H1 (cell line): ENCODE measurements around the gene MRPL22. TPM values are rescaled to one million over a fixed set of nuclear protein-coding genes. Genes with fewer than 3 reads are reported as not detected.
A peak's percentile ranks its signal among the peaks of the same experiment; 100 is the strongest.
"Not testable (repeated sequence)": the region's sequence is repeated elsewhere in the genome, so short reads cannot be mapped to it uniquely, and the experiment has no call there.

Source experiments
- CTCF ChIA-PET: fragments of 300-600 bp; sonication (Branson Sonifier 250); formaldehyde crosslinking; loops from one replicate; lab custom pipeline; 2021; ENCODE audit not compliant: partially characterized antibody; lab: Charles Lee
- POLR2A ChIA-PET: fragments of 300-600 bp; sonication (Branson Sonifier 250); formaldehyde crosslinking; loops from one replicate; lab custom pipeline; 2021; ENCODE audit warnings: inconsistent platforms; ENCODE audit not compliant: partially characterized antibody; lab: Charles Lee
- DNase-seq, 2 experiments: peaks; one replicate each; pipeline versions ENCODE4 v3.0.0 to v3.0.0-alpha.2; 2010 to 2022; ENCODE audit warnings: low spot score in 2 of 2, low read depth in 1 of 2, mixed read lengths in 1 of 2
- FAIRE-seq: peaks from 2 replicates; lab custom pipeline; 2011; peaks lifted over from hg19 to GRCh38; lab: Jason Lieb, UNC
- H2AFZ ChIP-seq: 2 replicates; pipeline ENCODE4 v1.8.1; 2012; ENCODE audit warnings: low read length, inconsistent platforms
- H2AK5ac ChIP-seq: 2 replicates; pipeline ENCODE4 v1.6.1; 2013; ENCODE audit warnings: low read depth, low read length
- H2BK120ac ChIP-seq: replicated peaks from 2 replicates; pipeline ENCODE3; 2013; ENCODE audit warnings: low read depth, low read length, inconsistent platforms
- H2BK12ac ChIP-seq: 2 replicates; pipeline ENCODE4 v1.6.1; 2013; ENCODE audit warnings: low read depth, low read length
- H2BK15ac ChIP-seq: 2 replicates; pipeline ENCODE4 v1.6.1; 2013; ENCODE audit warnings: low read length
- H2BK20ac ChIP-seq: 2 replicates; pipeline ENCODE4 v1.6.1; 2013; ENCODE audit warnings: low read length
- H2BK5ac ChIP-seq: 2 replicates; pipeline ENCODE4 v1.6.1; 2013; ENCODE audit warnings: low read depth, low read length
- H3K14ac ChIP-seq: 2 replicates; pipeline ENCODE4 v1.6.1; 2013; ENCODE audit warnings: inconsistent platforms; ENCODE audit not compliant: insufficient read length
- H3K18ac ChIP-seq: 2 replicates; pipeline ENCODE4 v1.6.1; 2013; ENCODE audit warnings: low read length; ENCODE audit errors: extremely low read depth
- H3K23ac ChIP-seq: 2 replicates; pipeline ENCODE4 v1.6.1; 2013; ENCODE audit warnings: inconsistent platforms; ENCODE audit not compliant: insufficient read length
- H3K23me2 ChIP-seq: 2 replicates; pipeline ENCODE4 v1.6.1; 2013; ENCODE audit warnings: low read depth, low read length
- H3K27ac ChIP-seq: 2 replicates; pipeline ENCODE4 v1.6.1; 2011; ENCODE audit warnings: low read depth, low read length, inconsistent platforms
- H3K27me3 ChIP-seq, 4 experiments: replicated peaks in 1 of 4; 1 replicate in 1 of 4; 2 replicates in 3 of 4; pipeline versions ENCODE4 v1.6.1 to v1.8.1; 2011 to 2013; ENCODE audit warnings: low read length in 3 of 4, mild to moderate bottlenecking in 3 of 4, inconsistent platforms in 2 of 4, mixed read lengths in 2 of 4, moderate library complexity in 1 of 4; ENCODE audit not compliant: control insufficient read depth in 3 of 4, insufficient read depth in 3 of 4; ENCODE audit errors: extremely low read depth in 1 of 4
- H3K36me3 ChIP-seq, 4 experiments: 2 replicates each; pipeline versions ENCODE4 v1.6.1 to v1.8.1; 2011 to 2013; ENCODE audit warnings: mild to moderate bottlenecking in 4 of 4, low read length in 3 of 4, moderate library complexity in 2 of 4, control low read depth in 1 of 4, inconsistent platforms in 1 of 4; ENCODE audit not compliant: insufficient read depth in 4 of 4, control insufficient read depth in 2 of 4
- H3K4ac ChIP-seq: replicated peaks from 2 replicates; pipeline ENCODE3; 2013; ENCODE audit warnings: low read length, low read depth, mixed read lengths, inconsistent platforms; ENCODE audit not compliant: insufficient read length
- H3K4me1 ChIP-seq, 4 experiments: replicated peaks in 1 of 4; 1 replicate in 1 of 4; 2 replicates in 3 of 4; pipeline versions ENCODE4 v1.6.1 to v1.8.1; 2011 to 2013; ENCODE audit warnings: low read length in 3 of 4, inconsistent platforms in 2 of 4, mixed read lengths in 1 of 4; ENCODE audit not compliant: insufficient read depth in 4 of 4, control insufficient read depth in 3 of 4
- H3K4me2 ChIP-seq, 2 experiments: 2 replicates each; pipeline versions ENCODE4 v1.6.1 to v1.8.1; 2011 to 2013; ENCODE audit warnings: low read depth in 2 of 2, low read length in 2 of 2, control low read depth in 1 of 2, inconsistent platforms in 1 of 2, mild to moderate bottlenecking in 1 of 2; ENCODE audit not compliant: insufficient read depth in 1 of 2
- H3K4me3 ChIP-seq, 4 experiments: fragments of 200-600, 300-600 bp in 1 of 4; sonication (generic), shearing (Covaris generic), sonication (Bioruptor Twin) in 1 of 4; 2 replicates each; pipeline versions ENCODE4 v1.5.1 to v1.8.1; 2011 to 2016; ENCODE audit warnings: low read length in 4 of 4, low read depth in 3 of 4, control low read depth in 2 of 4, inconsistent platforms in 2 of 4, mild to moderate bottlenecking in 2 of 4, mixed read lengths in 1 of 4, moderate library complexity in 1 of 4; ENCODE audit not compliant: insufficient read depth in 2 of 4; ENCODE audit errors: extremely low read depth in 1 of 4
- H3K56ac ChIP-seq: replicated peaks from 2 replicates; pipeline ENCODE3; 2013; ENCODE audit warnings: low read depth, mild to moderate bottlenecking, mixed read lengths, low read length, inconsistent platforms; ENCODE audit not compliant: insufficient read length
- H3K79me1 ChIP-seq: 2 replicates; pipeline ENCODE4 v1.6.1; 2013; ENCODE audit warnings: low read depth, low read length, control low read depth
- H3K79me2 ChIP-seq, 2 experiments: 2 replicates each; pipeline versions ENCODE4 v1.6.1 to v1.8.1; 2012 to 2013; ENCODE audit warnings: low read length in 2 of 2, mild to moderate bottlenecking in 2 of 2, inconsistent platforms in 1 of 2; ENCODE audit not compliant: insufficient read depth in 2 of 2, control insufficient read depth in 1 of 2
- H3K9ac ChIP-seq, 4 experiments: replicated peaks in 1 of 4; 1 replicate in 1 of 4; 2 replicates in 3 of 4; pipeline versions ENCODE4 v1.6.1 to v1.8.1; 2011 to 2013; ENCODE audit warnings: low read depth in 3 of 4, low read length in 3 of 4, control low read depth in 2 of 4, mild to moderate bottlenecking in 2 of 4, moderate library complexity in 2 of 4, inconsistent platforms in 1 of 4; ENCODE audit errors: extremely low read depth in 1 of 4
- H3K9me3 ChIP-seq, 2 experiments: 2 replicates each; pipeline versions ENCODE4 v1.6.1 to v1.8.1; 2012 to 2013; ENCODE audit warnings: mild to moderate bottlenecking in 2 of 2, moderate library complexity in 2 of 2, control low read depth in 1 of 2, inconsistent platforms in 1 of 2, low read depth in 1 of 2, low read length in 1 of 2, mixed read lengths in 1 of 2; ENCODE audit not compliant: insufficient read depth in 2 of 2
- H4K20me1 ChIP-seq, 2 experiments: replicated peaks in 1 of 2; 2 replicates each; pipeline versions ENCODE3 to v1.8.1; 2011 to 2013; ENCODE audit warnings: inconsistent platforms in 2 of 2, low read length in 2 of 2, mild to moderate bottlenecking in 1 of 2; ENCODE audit not compliant: insufficient read depth in 2 of 2, control insufficient read depth in 1 of 2
- H4K5ac ChIP-seq: 2 replicates; pipeline ENCODE4 v1.6.1; 2013; ENCODE audit warnings: low read length, low read depth, mixed read lengths, inconsistent platforms; ENCODE audit not compliant: insufficient read length
- H4K8ac ChIP-seq: 2 replicates; pipeline ENCODE4 v1.8.0; 2013; ENCODE audit warnings: mild to moderate bottlenecking, moderate library complexity, low read length, inconsistent platforms; ENCODE audit not compliant: insufficient read depth; ENCODE audit errors: extremely low read depth
- H4K91ac ChIP-seq: replicated peaks from 2 replicates; pipeline ENCODE3; 2013; ENCODE audit warnings: low read length, mixed read lengths, inconsistent platforms; ENCODE audit not compliant: insufficient read length
- EGR1 ChIP-seq: IDR thresholded peaks from 2 replicates; pipeline ENCODE4 v1.6.1; 2011; ENCODE audit warnings: low read depth, low read length, borderline replicate concordance
- RNF2 ChIP-seq: fragments of 200-900, 300-1000 bp; sonication (generic); IDR thresholded peaks from 2 replicates; pipeline ENCODE4 v1.7.1; 2016; ENCODE audit warnings: borderline replicate concordance, low read depth, mild to moderate bottlenecking, antibody characterized with exemption, low read length; ENCODE audit not compliant: poor library complexity, severe bottlenecking; ENCODE audit errors: missing control alignments
- TAF1 ChIP-seq: IDR thresholded peaks from 2 replicates; pipeline ENCODE4 v1.6.1; 2011; ENCODE audit warnings: mild to moderate bottlenecking, low read depth, low read length
- TAF7 ChIP-seq: optimal IDR thresholded peaks from 2 replicates; pipeline ENCODE3; 2011; ENCODE audit warnings: low read depth, mild to moderate bottlenecking, inconsistent platforms, low read length, moderate library complexity, borderline replicate concordance
- WGBS, 2 experiments: shearing (Covaris generic) in 1 of 2; methylation state at CpG; one replicate each; pipeline versions ENCODE4 v1.1.6 to v1.1.7; 2013 to 2015; ENCODE audit warnings: low lambda C conversion rate in 2 of 2, mixed read lengths in 2 of 2, inconsistent platforms in 1 of 2, low coverage in 1 of 2, missing lambda C conversion rate in 1 of 2; ENCODE audit not compliant: insufficient replicate concordance in 2 of 2, insufficient coverage in 1 of 2, insufficient read length in 1 of 2; ENCODE audit errors: extremely low coverage in 1 of 2, missing lambda C conversion rate in 1 of 2; 5-methylcytosine and 5-hydroxymethylcytosine counted together
- polyA plus RNA-seq, 7 experiments: library from polyadenylated mRNA; depleted of rRNA in 3 of 7; stranded (reverse) in 5 of 7; unstranded in 2 of 7; fragments of >200 nt in 5 of 7; fragments of 200-250 nt in 2 of 7; gene quantifications; 1 replicate in 5 of 7; 2 replicates in 1 of 7; 4 replicates in 1 of 7; pipeline versions ENCODE4 v1.2.1 to v1.2.3, GENCODE V29; 2011 to 2013; ENCODE audit warnings: missing spikeins in 2 of 7, mixed read lengths in 2 of 7
- total RNA-seq: library from RNA; stranded (reverse); fragmentation: NEBNext Ultra II Directional; extraction: Animal tissue kit (Norgen Biotek cat#: 25700); gene quantifications from 2 replicates; pipeline ENCODE4 v1.2.1, GENCODE V29; 2021
- TF ChIP-seq, protein P1 (sequence below): IDR thresholded peaks from 2 replicates; pipeline ENCODE4 v1.6.1; 2012; ENCODE audit warnings: low read length, inconsistent platforms

Gene MRPL22
- total and polyA plus RNA-seq, 2 of the 8 experiments (the other 6 are each of a cell fraction or from before 2014, with no cell fraction given): 46.8 to 65.6 TPM

DNA sequence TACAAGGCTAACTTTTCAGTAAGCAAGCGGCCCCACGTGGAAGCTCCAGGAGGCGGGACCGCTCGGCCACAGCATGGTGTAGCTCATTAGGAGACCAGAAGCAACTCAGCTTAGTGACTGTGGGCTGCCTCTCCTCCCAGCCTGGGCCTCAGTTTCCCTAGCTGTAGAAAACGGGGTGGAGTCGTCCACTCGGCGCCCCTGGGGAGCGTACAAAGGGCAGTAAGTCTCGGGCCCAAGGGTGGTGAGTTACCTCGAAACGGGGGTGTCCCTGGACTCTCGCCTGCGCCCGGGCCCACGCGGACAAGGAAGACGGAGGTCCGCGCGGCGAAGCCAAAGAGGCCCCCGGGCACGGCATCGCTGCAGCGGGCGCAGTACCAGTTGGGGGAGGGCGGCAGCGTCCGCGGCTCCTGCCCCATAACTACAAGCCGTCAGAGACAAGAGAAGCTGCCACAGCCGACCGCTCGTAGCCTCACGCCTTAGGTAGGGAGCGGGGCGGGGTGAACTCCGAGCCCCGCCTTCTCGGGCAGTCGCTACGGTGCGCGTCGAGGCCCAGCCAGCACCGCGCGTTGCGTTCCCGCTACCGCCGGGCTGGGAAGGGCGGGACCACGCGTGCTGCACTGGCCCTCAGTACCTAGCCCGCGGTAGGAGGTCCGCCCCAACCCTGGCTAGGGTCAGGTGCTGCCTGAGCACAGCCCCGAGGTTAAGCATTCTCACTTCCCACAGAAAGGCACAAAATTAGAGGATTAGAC lies 3.0 kb upstream of the MRPL22 start, which contains the start of gene GEMIN5 (continued):
- TF ChIP-seq, protein P1, sequence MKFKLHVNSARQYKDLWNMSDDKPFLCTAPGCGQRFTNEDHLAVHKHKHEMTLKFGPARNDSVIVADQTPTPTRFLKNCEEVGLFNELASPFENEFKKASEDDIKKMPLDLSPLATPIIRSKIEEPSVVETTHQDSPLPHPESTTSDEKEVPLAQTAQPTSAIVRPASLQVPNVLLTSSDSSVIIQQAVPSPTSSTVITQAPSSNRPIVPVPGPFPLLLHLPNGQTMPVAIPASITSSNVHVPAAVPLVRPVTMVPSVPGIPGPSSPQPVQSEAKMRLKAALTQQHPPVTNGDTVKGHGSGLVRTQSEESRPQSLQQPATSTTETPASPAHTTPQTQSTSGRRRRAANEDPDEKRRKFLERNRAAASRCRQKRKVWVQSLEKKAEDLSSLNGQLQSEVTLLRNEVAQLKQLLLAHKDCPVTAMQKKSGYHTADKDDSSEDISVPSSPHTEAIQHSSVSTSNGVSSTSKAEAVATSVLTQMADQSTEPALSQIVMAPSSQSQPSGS: no peak
- TF ChIP-seq TAF7: no peak
- no peak for TF ChIP-seq EGR1
- TF ChIP-seq TAF1: peak; percentile 77
- no peak for TF ChIP-seq RNF2
- TF ChIP-seq, all 59 proteins: peak for 19

DNA sequence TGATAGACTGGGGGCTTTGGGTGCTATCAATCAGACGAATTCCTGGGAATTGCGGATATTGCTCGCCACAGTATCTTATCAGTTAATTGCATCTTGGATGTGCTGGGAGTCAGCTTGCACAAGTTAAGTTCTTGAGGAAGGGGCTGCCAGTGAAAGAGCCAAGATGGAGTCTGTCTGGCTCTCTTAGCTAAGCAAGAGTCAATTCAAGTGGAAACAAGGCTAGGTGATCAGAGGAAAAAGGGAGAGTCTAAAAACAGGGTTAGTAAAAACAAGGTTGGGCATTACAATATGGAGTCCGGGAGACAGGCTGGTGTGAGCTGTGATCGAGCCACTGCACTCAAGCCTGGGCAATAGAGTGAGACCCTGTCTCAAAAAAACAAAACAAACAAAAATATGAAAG lies 1.5 kb upstream of the MRPL22 start:
- H2BK120ac ChIP-seq, H3K14ac ChIP-seq, H4K20me1 ChIP-seq, H3K27me3 ChIP-seq, H3K27ac ChIP-seq, CTCF ChIA-PET, H3K23ac ChIP-seq, H4K5ac ChIP-seq, H3K4ac ChIP-seq, POLR2A ChIA-PET, H3K56ac ChIP-seq, H2AK5ac ChIP-seq, H3K9me3 ChIP-seq, H2BK20ac ChIP-seq, H3K9ac ChIP-seq, FAIRE-seq, H3K4me3 ChIP-seq, H3K79me1 ChIP-seq, H3K4me1 ChIP-seq, DNase-seq, H2BK12ac ChIP-seq, H2BK15ac ChIP-seq, H4K91ac ChIP-seq, H3K4me2 ChIP-seq, H2BK5ac ChIP-seq, H2AFZ ChIP-seq, H3K18ac ChIP-seq, H4K8ac ChIP-seq: not testable (repeated sequence)
- 91% methylated on average over 5 of the region's 5 CpGs; no CpG with 5 or more reads in 1 of the 2 experiments for WGBS, 2 experiments
- Histone ChIP-seq H3K36me3 (peaks cover 0 to 13% (median 8%) of the 10 kb centered on the region in 4 experiments; a peak in 3 of 8 replicates), H3K79me2 (peaks cover 8 to 38% of the 10 kb centered on the region in 2 experiments; a peak in 3 of 4 replicates), H3K23me2 (peaks cover 12% of the 10 kb centered on the region)
